Hepatocyte (in vitro differentiated cells): ENCODE measurements around the gene OSBPL10.

Source experiments
- CTCF ChIP-seq: fragments of 200-600 bp; sonication (generic); IDR thresholded peaks from 2 replicates; pipeline ENCODE4 v1.5.1; 2016; ENCODE audit warnings: antibody characterized with exemption, mild to moderate bottlenecking; ENCODE audit not compliant: poor library complexity
- EZH2 ChIP-seq: fragments of 200-600 bp; sonication (generic); IDR thresholded peaks from 2 replicates; pipeline ENCODE4 v1.6.1; 2016; ENCODE audit warnings: antibody characterized with exemption, mild to moderate bottlenecking, borderline replicate concordance
- EZH2phosphoT487 ChIP-seq: fragments of 200-600 bp; sonication (generic); IDR thresholded peaks from one replicate; pipeline ENCODE4 v1.6.1; 2018; ENCODE audit warnings: antibody characterized with exemption, mild to moderate bottlenecking, low read depth, moderate library complexity; ENCODE audit not compliant: unreplicated experiment, severe bottlenecking

- TF ChIP-seq EZH2phosphoT487 (no peak), CTCF (no peak), EZH2 (no peak)
Measured at GRCh38 chr3:31936420-31937060, 44.5 kb downstream of the OSBPL10 start.
